Caco-2 (cell line): ENCODE results near the gene CDK5R1. TPM values are rescaled to one million over a fixed set of nuclear protein-coding genes. Genes with fewer than 3 reads are reported as not detected.
A peak's percentile ranks its signal among the peaks of the same experiment; 100 is the strongest.

ENCODE experiments used
- BruUV-seq: library from RNA; stranded (reverse); fragments of 400-500 nt; replicated peaks from 2 replicates; lab custom pipeline; 2021; lab: Mats Ljungman, UMichigan
- CTCF ChIA-PET: fragments of 300-600 bp; sonication (Branson Sonifier 250); formaldehyde crosslinking; loops from one replicate; lab custom pipeline; 2022; ENCODE audit warnings: antibody characterized with exemption; lab: Charles Lee
- POLR2A ChIA-PET: fragments of 300-600 bp; sonication (Branson Sonifier 250); formaldehyde crosslinking; loops from one replicate; lab custom pipeline; 2022; ENCODE audit warnings: antibody characterized with exemption; lab: Charles Lee
- DNase-seq, 2 experiments: peaks; one replicate each; pipeline versions ENCODE4 v3.0.0 to v3.0.0-alpha.2; 2020 to 2022
- H3K27me3 ChIP-seq: replicated peaks from 2 replicates; pipeline ENCODE4 v1.6.0; 2011; ENCODE audit warnings: low read length; ENCODE audit not compliant: control insufficient read depth, insufficient read depth
- H3K36me3 ChIP-seq: 2 replicates; pipeline ENCODE4 v1.5.1; 2011; ENCODE audit warnings: low read length; ENCODE audit not compliant: control insufficient read depth, insufficient read depth
- H3K4me1 ChIP-seq: fragments of 250-450 bp; sonication (Bioruptor Pico); 2 replicates; pipeline ENCODE4 v1.5.1; 2020; ENCODE audit warnings: mild to moderate bottlenecking
- H3K4me3 ChIP-seq: 2 replicates; pipeline ENCODE4 v1.5.1; 2011; ENCODE audit warnings: low read depth, mild to moderate bottlenecking, control low read depth, low read length
- H3K9me3 ChIP-seq: fragments of 250-450 bp; sonication (Bioruptor Pico); 2 replicates; pipeline ENCODE4 v1.5.1; 2020; ENCODE audit warnings: mild to moderate bottlenecking, moderate library complexity
- H3K27ac Mint-ChIP-seq: one replicate; pipeline ENCODE4 v1.8.0; 2022; ENCODE audit warnings: mixed read lengths; ENCODE audit not compliant: unreplicated experiment
- H3K27me3 Mint-ChIP-seq: one replicate; pipeline ENCODE4 v1.8.0; 2022; ENCODE audit warnings: mixed read lengths; ENCODE audit not compliant: insufficient read depth, unreplicated experiment
- H3K36me3 Mint-ChIP-seq: one replicate; pipeline ENCODE4 v1.8.0; 2022; ENCODE audit warnings: mild to moderate bottlenecking, mixed read lengths; ENCODE audit not compliant: insufficient read depth, unreplicated experiment
- H3K4me1 Mint-ChIP-seq: one replicate; pipeline ENCODE4 v1.8.0; 2022; ENCODE audit warnings: low read depth, mixed read lengths; ENCODE audit not compliant: unreplicated experiment
- H3K4me3 Mint-ChIP-seq: one replicate; pipeline ENCODE4 v1.8.0; 2022; ENCODE audit warnings: mild to moderate bottlenecking, moderate library complexity, mixed read lengths; ENCODE audit not compliant: unreplicated experiment
- H3K9me3 Mint-ChIP-seq: one replicate; pipeline ENCODE4 v1.8.0; 2022; ENCODE audit warnings: mixed read lengths; ENCODE audit not compliant: unreplicated experiment
- intact Hi-C: fragments of 100-400 bp; cut with micrococcal nuclease; formaldehyde crosslinking; loops from one replicate; pipeline ENCODE4 v1.10.0; 2022; ENCODE audit not compliant: unreplicated experiment
- total RNA-seq: library from RNA; stranded (reverse); gene quantifications from 2 replicates; pipeline ENCODE4 v1.2.3, GENCODE V29; 2022
- TF ChIP-seq, protein P1 (sequence below), 2 experiments: fragments of 200-600 bp in 1 of 2; IDR thresholded peaks; 1 replicate in 1 of 2; 2 replicates in 1 of 2; pipeline versions ENCODE4 v1.5.1 to v1.8.0; 2011 to 2022; ENCODE audit warnings: antibody characterized with exemption in 1 of 2, control low read depth in 1 of 2, inconsistent platforms in 1 of 2, low read depth in 1 of 2, low read length in 1 of 2, mild to moderate bottlenecking in 1 of 2, moderate library complexity in 1 of 2; ENCODE audit not compliant: insufficient read depth in 1 of 2, severe bottlenecking in 1 of 2, unreplicated experiment in 1 of 2

Gene CDK5R1
- total RNA-seq, 1 experiment from 2014 or later, result 6.6 TPM

DNA sequence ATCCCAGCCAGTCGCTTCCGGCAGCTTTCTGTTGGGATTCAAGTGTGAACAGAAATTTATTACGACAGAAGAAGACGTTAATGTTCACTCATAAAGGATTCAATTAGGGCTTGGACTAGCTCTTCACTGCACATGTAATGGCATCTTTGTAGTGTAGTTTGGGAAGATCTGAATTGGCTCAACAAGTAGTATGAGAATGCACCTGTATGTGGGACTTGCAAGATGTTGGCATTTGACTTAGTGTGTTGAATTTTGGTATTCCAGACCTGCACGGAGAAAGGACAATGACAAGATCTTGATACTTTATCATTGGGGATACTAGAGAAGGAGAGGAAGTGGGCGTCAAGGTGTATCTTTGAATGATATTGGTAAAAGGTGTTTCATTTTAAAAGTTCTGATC is 41.3 kb upstream of the CDK5R1 start:
- CTCF ChIA-PET, result interaction anchor here (1.2 to 1.8 kb wide), 2 partner anchors 43 to 193 kb away, joined by 3 to 7 read pairs; no protein-coding TSS in a partner anchor

DNA sequence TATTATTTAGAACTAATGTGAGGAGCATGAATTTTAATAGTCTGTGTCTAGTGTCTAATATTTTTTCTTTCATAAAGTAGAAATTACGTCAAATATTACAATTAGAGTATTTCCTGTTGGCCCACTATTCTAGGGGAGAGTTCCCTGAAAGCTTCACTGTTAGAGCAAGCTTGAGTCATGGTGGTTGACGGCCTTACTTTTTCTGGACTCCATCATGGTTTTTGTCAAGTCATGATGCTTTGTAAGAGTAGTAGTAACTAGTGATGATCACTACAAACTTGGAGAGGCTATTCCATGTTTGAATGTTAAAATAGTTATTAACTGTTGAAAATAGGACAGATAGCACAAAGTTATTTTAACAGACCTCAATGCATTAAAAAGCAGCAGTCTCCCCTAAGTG is 40.8 kb upstream of the CDK5R1 start:
- ChIA-PET POLR2A (no interaction called here), CTCF (no interaction called here)
- Histone ChIP-seq H3K9me3 (no peaks in the 10 kb centered on the region), H3K4me1 (peaks cover 18% of the 10 kb centered on the region), H3K36me3 (no peaks in the 10 kb centered on the region; the same call in none of the 2 replicates), H3K27me3 (no peaks in the 10 kb centered on the region), H3K4me3 (peak overlapping the region; percentile 93)
- Mint-ChIP-seq H3K36me3 (peaks cover 66% of the 10 kb centered on the region), H3K4me3 (peak overlapping the region; percentile 75), H3K27me3 (no peaks in the 10 kb centered on the region), H3K9me3 (no peaks in the 10 kb centered on the region), H3K4me1 (peaks cover 17% of the 10 kb centered on the region), H3K27ac (peak overlapping the region; percentile 37)
- intact Hi-C loops, result no loop called here
- BruUV-seq, result no TSS peak
- TF ChIP-seq, protein P1, sequence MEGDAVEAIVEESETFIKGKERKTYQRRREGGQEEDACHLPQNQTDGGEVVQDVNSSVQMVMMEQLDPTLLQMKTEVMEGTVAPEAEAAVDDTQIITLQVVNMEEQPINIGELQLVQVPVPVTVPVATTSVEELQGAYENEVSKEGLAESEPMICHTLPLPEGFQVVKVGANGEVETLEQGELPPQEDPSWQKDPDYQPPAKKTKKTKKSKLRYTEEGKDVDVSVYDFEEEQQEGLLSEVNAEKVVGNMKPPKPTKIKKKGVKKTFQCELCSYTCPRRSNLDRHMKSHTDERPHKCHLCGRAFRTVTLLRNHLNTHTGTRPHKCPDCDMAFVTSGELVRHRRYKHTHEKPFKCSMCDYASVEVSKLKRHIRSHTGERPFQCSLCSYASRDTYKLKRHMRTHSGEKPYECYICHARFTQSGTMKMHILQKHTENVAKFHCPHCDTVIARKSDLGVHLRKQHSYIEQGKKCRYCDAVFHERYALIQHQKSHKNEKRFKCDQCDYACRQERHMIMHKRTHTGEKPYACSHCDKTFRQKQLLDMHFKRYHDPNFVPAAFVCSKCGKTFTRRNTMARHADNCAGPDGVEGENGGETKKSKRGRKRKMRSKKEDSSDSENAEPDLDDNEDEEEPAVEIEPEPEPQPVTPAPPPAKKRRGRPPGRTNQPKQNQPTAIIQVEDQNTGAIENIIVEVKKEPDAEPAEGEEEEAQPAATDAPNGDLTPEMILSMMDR (IDR thresholded peaks at IDR 0.05; ENCODE audit: insufficient read depth in 1 of 2, low read depth in 1 of 2, low read length in 1 of 2, severe bottlenecking in 1 of 2, unreplicated experiment in 1 of 2), result no peak
- no peak for DNase-seq

More for the DNA sequence above, 41.3 kb upstream of the CDK5R1 start:
- Mint-ChIP-seq H3K36me3 (peaks cover 61% of the 10 kb centered on the region), H3K9me3 (no peaks in the 10 kb centered on the region), H3K4me3 (peak overlapping the region; percentile 75), H3K4me1 (peaks cover 22% of the 10 kb centered on the region), H3K27me3 (no peaks in the 10 kb centered on the region), H3K27ac (peak overlapping the region; percentile 37)
- POLR2A ChIA-PET, result interaction anchor here (1.0 kb wide), 1 partner anchor 24 kb away, joined by 4 read pairs; no protein-coding TSS in a partner anchor
- TF ChIP-seq, protein P1 (IDR thresholded peaks at IDR 0.05; ENCODE audit: insufficient read depth in 1 of 2, low read depth in 1 of 2, low read length in 1 of 2, severe bottlenecking in 1 of 2, unreplicated experiment in 1 of 2), result no peak
- DNase-seq, result no peak
- TSS peak; percentile 47 for BruUV-seq
- no peaks in the 10 kb centered on the region for H3K27me3 ChIP-seq
- peaks cover 20% of the 10 kb centered on the region for H3K4me1 ChIP-seq
- H3K36me3 ChIP-seq, result no peaks in the 10 kb centered on the region; the same call in 1 of the 2 replicates
- H3K4me3 ChIP-seq, result peak overlapping the region; percentile 93
- H3K9me3 ChIP-seq, result no peaks in the 10 kb centered on the region
- intact Hi-C loops, result no loop called here

DNA sequence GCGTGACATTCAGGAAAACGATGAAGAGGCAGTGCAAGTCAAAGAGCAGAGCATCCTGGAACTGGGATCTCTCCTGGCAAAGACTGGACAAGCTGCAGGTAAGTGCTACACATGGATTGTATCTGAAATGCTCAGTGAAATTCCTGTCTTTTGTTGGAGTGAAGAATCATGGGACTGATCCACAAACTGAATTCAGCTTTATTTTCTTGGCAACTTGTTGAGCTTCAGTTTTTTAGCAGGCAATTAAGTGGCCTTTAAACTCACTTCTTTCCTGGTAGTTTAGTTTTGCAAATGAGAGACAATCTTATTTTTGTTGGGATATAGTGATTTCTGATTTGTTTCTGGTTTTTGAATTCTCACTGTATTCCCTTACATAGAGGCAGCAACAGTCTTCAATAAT is 39.8 kb upstream of the CDK5R1 start:
- Histone ChIP-seq H3K9me3 (no peaks in the 10 kb centered on the region), H3K4me3 (no peak overlapping the region), H3K27me3 (no peaks in the 10 kb centered on the region), H3K36me3 (no peaks in the 10 kb centered on the region; the same call in none of the 2 replicates), H3K4me1 (peaks cover 14% of the 10 kb centered on the region)
- no peaks in the 10 kb centered on the region for H3K27me3 Mint-ChIP-seq
- H3K4me3 Mint-ChIP-seq, result peak overlapping the region; percentile 75
- TF ChIP-seq, protein P1 (IDR thresholded peaks at IDR 0.05; ENCODE audit: insufficient read depth in 1 of 2, low read depth in 1 of 2, low read length in 1 of 2, severe bottlenecking in 1 of 2, unreplicated experiment in 1 of 2), result no peak
- H3K9me3 Mint-ChIP-seq, result no peaks in the 10 kb centered on the region
- ChIA-PET CTCF (no interaction called here), POLR2A (no interaction called here)
- no peak for DNase-seq
- H3K36me3 Mint-ChIP-seq, result peaks cover 76% of the 10 kb centered on the region
- H3K4me1 Mint-ChIP-seq, result peaks cover 15% of the 10 kb centered on the region
- no TSS peak for BruUV-seq
- H3K27ac Mint-ChIP-seq, result no peak overlapping the region
- intact Hi-C loops, result no loop called here
